ENCODE data around the gene SPAG6. TPM values are rescaled to one million over a fixed set of nuclear protein-coding genes. Genes with fewer than 3 reads are reported as not detected.

Gene SPAG6
- total and polyA plus RNA-seq, 2 of the 8 experiments (the other 6 are each of a cell fraction or from before 2014, with no cell fraction given): 0.14 TPM; not detected in 1

- TF ChIP-seq, protein P1, sequence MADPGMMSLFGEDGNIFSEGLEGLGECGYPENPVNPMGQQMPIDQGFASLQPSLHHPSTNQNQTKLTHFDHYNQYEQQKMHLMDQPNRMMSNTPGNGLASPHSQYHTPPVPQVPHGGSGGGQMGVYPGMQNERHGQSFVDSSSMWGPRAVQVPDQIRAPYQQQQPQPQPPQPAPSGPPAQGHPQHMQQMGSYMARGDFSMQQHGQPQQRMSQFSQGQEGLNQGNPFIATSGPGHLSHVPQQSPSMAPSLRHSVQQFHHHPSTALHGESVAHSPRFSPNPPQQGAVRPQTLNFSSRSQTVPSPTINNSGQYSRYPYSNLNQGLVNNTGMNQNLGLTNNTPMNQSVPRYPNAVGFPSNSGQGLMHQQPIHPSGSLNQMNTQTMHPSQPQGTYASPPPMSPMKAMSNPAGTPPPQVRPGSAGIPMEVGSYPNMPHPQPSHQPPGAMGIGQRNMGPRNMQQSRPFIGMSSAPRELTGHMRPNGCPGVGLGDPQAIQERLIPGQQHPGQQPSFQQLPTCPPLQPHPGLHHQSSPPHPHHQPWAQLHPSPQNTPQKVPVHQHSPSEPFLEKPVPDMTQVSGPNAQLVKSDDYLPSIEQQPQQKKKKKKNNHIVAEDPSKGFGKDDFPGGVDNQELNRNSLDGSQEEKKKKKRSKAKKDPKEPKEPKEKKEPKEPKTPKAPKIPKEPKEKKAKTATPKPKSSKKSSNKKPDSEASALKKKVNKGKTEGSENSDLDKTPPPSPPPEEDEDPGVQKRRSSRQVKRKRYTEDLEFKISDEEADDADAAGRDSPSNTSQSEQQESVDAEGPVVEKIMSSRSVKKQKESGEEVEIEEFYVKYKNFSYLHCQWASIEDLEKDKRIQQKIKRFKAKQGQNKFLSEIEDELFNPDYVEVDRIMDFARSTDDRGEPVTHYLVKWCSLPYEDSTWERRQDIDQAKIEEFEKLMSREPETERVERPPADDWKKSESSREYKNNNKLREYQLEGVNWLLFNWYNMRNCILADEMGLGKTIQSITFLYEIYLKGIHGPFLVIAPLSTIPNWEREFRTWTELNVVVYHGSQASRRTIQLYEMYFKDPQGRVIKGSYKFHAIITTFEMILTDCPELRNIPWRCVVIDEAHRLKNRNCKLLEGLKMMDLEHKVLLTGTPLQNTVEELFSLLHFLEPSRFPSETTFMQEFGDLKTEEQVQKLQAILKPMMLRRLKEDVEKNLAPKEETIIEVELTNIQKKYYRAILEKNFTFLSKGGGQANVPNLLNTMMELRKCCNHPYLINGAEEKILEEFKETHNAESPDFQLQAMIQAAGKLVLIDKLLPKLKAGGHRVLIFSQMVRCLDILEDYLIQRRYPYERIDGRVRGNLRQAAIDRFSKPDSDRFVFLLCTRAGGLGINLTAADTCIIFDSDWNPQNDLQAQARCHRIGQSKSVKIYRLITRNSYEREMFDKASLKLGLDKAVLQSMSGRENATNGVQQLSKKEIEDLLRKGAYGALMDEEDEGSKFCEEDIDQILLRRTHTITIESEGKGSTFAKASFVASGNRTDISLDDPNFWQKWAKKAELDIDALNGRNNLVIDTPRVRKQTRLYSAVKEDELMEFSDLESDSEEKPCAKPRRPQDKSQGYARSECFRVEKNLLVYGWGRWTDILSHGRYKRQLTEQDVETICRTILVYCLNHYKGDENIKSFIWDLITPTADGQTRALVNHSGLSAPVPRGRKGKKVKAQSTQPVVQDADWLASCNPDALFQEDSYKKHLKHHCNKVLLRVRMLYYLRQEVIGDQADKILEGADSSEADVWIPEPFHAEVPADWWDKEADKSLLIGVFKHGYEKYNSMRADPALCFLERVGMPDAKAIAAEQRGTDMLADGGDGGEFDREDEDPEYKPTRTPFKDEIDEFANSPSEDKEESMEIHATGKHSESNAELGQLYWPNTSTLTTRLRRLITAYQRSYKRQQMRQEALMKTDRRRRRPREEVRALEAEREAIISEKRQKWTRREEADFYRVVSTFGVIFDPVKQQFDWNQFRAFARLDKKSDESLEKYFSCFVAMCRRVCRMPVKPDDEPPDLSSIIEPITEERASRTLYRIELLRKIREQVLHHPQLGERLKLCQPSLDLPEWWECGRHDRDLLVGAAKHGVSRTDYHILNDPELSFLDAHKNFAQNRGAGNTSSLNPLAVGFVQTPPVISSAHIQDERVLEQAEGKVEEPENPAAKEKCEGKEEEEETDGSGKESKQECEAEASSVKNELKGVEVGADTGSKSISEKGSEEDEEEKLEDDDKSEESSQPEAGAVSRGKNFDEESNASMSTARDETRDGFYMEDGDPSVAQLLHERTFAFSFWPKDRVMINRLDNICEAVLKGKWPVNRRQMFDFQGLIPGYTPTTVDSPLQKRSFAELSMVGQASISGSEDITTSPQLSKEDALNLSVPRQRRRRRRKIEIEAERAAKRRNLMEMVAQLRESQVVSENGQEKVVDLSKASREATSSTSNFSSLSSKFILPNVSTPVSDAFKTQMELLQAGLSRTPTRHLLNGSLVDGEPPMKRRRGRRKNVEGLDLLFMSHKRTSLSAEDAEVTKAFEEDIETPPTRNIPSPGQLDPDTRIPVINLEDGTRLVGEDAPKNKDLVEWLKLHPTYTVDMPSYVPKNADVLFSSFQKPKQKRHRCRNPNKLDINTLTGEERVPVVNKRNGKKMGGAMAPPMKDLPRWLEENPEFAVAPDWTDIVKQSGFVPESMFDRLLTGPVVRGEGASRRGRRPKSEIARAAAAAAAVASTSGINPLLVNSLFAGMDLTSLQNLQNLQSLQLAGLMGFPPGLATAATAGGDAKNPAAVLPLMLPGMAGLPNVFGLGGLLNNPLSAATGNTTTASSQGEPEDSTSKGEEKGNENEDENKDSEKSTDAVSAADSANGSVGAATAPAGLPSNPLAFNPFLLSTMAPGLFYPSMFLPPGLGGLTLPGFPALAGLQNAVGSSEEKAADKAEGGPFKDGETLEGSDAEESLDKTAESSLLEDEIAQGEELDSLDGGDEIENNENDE (IDR thresholded peaks at IDR 0.05; ENCODE audit: insufficient replicate concordance, low read length): no peak
- TF ChIP-seq SP2 (IDR thresholded peaks at IDR 0.05; ENCODE audit: low read length) (no peak), SIRT6 (IDR thresholded peaks at IDR 0.05; ENCODE audit: low read length) (no peak), CHD2 (IDR thresholded peaks at IDR 0.05; ENCODE audit: low read length) (no peak), BCL11A (IDR thresholded peaks at IDR 0.05; ENCODE audit: low read depth in 2 of 2, low read length in 2 of 2) (no peak), SAP30 (IDR thresholded peaks at IDR 0.05; ENCODE audit: insufficient read depth, insufficient replicate concordance, low read length) (no peak), CREB1 (IDR thresholded peaks at IDR 0.05) (no peak), BRCA1 (IDR thresholded peaks at IDR 0.05; ENCODE audit: low read depth, low read length) (no peak), ASH2L (IDR thresholded peaks at IDR 0.05; ENCODE audit: low read length) (no peak), RNF2 (IDR thresholded peaks at IDR 0.05; ENCODE audit: borderline replicate concordance, low read depth, low read length, missing control alignments, poor library complexity, severe bottlenecking) (no peak)
These were observed 110.0 kb downstream of the SPAG6 start (continued) for GRCh38 chr10:22455068-22455857.

Measured in H1 (cell line).